ENCODE results near the gene FUBP1.

The FUBP1 gene

DNA sequence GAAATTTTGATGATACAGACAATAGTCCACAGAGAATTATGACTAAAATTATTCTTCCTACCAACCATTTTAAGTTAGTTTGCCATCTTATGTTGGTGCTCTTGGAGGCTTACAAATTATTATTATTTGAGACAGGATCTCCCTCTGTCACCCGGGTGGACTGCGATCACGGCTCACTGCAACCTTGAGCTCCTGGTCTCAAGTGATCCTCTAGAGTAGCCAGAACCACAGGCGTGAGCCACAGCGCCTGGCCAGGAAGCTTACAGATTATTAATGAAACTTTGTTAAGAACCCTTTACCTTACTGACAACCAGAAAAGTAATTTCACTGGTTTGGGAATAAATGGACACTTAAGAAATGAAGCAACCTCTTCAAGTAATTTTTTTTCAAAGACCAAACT, 17.9 kb upstream of the FUBP1 start:
- H3K27ac ChIP-seq, result no peak overlapping the region
- TF ChIP-seq CTCF (conservative IDR thresholded peaks at IDR 0.05), result no peak

DNA sequence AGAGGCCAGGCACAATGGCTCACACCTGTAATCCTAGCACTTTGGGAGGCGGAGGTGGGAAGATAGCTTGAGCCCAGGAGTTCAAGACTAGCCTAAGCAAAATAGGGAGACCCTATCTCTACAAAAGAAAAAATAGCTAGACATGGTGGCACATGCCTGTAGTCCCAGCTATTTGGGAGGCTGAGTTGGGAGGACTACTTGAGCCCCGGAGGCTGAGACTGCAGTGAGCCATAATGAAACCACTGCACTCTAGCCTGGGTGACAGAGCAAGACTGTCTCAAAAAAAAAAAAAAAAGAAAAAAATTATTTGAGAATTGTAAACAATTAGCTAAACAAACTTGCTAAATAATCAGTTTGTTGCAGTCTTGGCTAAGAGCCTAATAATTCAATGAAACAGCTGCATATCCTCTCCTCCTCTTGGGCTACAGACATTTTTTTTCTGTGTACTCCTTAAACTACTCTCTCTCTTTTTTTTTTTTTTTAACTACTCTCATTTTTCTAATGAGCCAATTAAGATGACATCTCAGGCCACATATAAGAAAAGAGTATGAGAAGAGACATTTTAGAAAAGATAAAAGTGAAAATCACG, 15.3 kb upstream of the FUBP1 start:
- no peak overlapping the region for H3K27ac ChIP-seq
- no peak for TF ChIP-seq CTCF (conservative IDR thresholded peaks at IDR 0.05)

DNA sequence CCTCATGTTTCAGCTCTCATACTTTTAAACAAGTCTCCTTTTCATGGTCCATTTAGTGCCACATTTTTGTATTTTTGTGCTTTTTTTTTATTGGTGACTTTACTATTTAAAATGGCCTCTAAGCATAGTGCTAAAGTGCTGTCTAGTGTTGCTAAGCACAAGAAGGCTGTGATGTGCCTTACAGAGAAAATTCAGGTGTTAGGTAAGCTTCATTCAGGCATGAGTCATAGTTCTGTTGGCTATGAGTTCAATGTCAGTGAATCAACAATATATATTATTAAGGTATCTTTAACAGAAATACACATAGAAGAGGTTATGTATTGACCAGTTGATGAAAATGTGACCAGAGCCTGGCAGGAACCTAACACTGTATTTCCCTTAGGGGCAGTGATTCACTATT, 12.8 kb upstream of the FUBP1 start:
- no peak for TF ChIP-seq CTCF (conservative IDR thresholded peaks at IDR 0.05)
- no peak overlapping the region for H3K27ac ChIP-seq

DNA sequence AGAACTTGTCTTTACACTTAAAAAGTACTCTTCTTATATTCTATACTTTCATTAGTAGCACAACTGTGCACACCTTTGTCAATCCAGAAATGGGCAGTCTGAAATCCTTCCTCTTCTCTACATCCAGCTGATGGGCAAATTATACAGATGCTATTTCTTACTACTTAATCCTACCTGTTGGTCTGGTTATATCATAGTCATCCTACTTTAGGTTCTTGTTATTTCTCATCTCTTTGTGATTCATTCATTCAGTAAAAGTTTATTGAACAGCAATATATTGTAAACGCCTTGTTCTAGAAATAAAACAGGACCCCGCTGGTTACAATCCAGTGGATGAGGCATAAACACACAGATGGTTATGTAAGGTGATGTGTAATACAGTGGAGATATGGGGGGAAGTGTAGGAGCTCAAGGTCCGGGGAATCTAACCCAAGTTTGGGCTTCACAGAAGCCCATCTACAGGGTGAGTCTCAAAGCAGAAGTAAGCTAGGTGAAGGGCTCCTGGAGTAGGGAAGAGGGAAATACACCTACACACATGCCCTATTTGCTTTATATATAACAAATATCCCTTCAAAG, 11.8 kb upstream of the FUBP1 start:
- TF ChIP-seq CTCF (conservative IDR thresholded peaks at IDR 0.05), result no peak
- H3K27ac ChIP-seq, result no peak overlapping the region

- no peak overlapping the region for H3K27ac ChIP-seq
- TF ChIP-seq CTCF (conservative IDR thresholded peaks at IDR 0.05), result no peak
Measured at GRCh38 chr1:77989744-77990143, 10.9 kb upstream of the FUBP1 start.

- TF ChIP-seq CTCF (conservative IDR thresholded peaks at IDR 0.05), result no peak
- H3K27ac ChIP-seq, result no peak overlapping the region
Measured at GRCh38 chr1:77987919-77988318, 9.0 kb upstream of the FUBP1 start.

- TF ChIP-seq CTCF (conservative IDR thresholded peaks at IDR 0.05), result no peak
- H3K27ac ChIP-seq, result no peak overlapping the region
Measured at GRCh38 chr1:77986810-77987209, 7.9 kb upstream of the FUBP1 start.
